ENCODE results near the gene KRTAP17-1. TPM values are rescaled to one million over a fixed set of nuclear protein-coding genes. Genes with fewer than 3 reads are reported as not detected.

The KRTAP17-1 gene
- polyA plus RNA-seq, 1 experiment: not detected

GRCh38 chr17:41315814-41316445, 420 bp upstream of the KRTAP17-1 start:
- Histone ChIP-seq H3K9me3 (ENCODE audit: control insufficient read depth, insufficient read depth, low read length) (peaks cover 6% of the 10 kb centered on the region), H3K27ac (ENCODE audit: low read depth, low read length) (no peak overlapping the region), H3K27me3 (ENCODE audit: control insufficient read depth, insufficient read depth, low read length) (no peaks in the 10 kb centered on the region), H3K4me3 (ENCODE audit: low read depth, low read length) (no peak overlapping the region)
- TF ChIP-seq, protein P1, sequence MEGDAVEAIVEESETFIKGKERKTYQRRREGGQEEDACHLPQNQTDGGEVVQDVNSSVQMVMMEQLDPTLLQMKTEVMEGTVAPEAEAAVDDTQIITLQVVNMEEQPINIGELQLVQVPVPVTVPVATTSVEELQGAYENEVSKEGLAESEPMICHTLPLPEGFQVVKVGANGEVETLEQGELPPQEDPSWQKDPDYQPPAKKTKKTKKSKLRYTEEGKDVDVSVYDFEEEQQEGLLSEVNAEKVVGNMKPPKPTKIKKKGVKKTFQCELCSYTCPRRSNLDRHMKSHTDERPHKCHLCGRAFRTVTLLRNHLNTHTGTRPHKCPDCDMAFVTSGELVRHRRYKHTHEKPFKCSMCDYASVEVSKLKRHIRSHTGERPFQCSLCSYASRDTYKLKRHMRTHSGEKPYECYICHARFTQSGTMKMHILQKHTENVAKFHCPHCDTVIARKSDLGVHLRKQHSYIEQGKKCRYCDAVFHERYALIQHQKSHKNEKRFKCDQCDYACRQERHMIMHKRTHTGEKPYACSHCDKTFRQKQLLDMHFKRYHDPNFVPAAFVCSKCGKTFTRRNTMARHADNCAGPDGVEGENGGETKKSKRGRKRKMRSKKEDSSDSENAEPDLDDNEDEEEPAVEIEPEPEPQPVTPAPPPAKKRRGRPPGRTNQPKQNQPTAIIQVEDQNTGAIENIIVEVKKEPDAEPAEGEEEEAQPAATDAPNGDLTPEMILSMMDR (IDR thresholded peaks at IDR 0.05; ENCODE audit: low read depth, low read length): no peak
- ChIA-PET CTCF (interaction anchor here (1.4 kb wide), 1 partner anchor 14 kb away, joined by 3 read pairs; no protein-coding TSS in a partner anchor), POLR2A (no interaction called here)
- DNase-seq (ENCODE audit: low read depth, low spot score): no peak

GRCh38 chr17:41311111-41311510, 4.4 kb downstream of the KRTAP17-1 start:
- DNase-seq (ENCODE audit: low read depth, low spot score): no peak
- Histone ChIP-seq H3K27ac (ENCODE audit: low read depth, low read length) (no peak overlapping the region), H3K4me3 (ENCODE audit: low read depth, low read length) (no peak overlapping the region), H3K27me3 (ENCODE audit: control insufficient read depth, insufficient read depth, low read length) (peaks cover 2% of the 10 kb centered on the region), H3K9me3 (ENCODE audit: control insufficient read depth, insufficient read depth, low read length) (peaks cover 4% of the 10 kb centered on the region; the same call in 1 of the 2 replicates)
- ChIA-PET POLR2A (no interaction called here), CTCF (no interaction called here)
- TF ChIP-seq, protein P1 (IDR thresholded peaks at IDR 0.05; ENCODE audit: low read depth, low read length): no peak

- POLR2A ChIA-PET: no interaction called here
- Histone ChIP-seq H3K27me3 (ENCODE audit: control insufficient read depth, insufficient read depth, low read length) (peaks cover 2% of the 10 kb centered on the region), H3K4me3 (ENCODE audit: low read depth, low read length) (no peak within 1 kb of the TSS), H3K9me3 (ENCODE audit: control insufficient read depth, insufficient read depth, low read length) (no peaks in the 10 kb centered on the region; the same call in 1 of the 2 replicates), H3K27ac (ENCODE audit: low read depth, low read length) (no peak within 1 kb of the TSS)
- CTCF ChIA-PET: no interaction called here
- no peak for DNase-seq (ENCODE audit: low read depth, low spot score)
- TF ChIP-seq, protein P1 (IDR thresholded peaks at IDR 0.05; ENCODE audit: low read depth, low read length): no peak
Observed at GRCh38 chr17:41308918-41309359, 6.6 kb downstream of the KRTAP17-1 start, which contains the start of gene KRTAP16-1. Gene KRTAP16-1 (minus strand): TSS chr17:41309309. CDS start chr17:41309253, 56 bp downstream.

GRCh38 chr17:41308251-41308917, 7.1 kb downstream of the KRTAP17-1 start:
- DNase-seq (ENCODE audit: low read depth, low spot score): no peak
- Histone ChIP-seq H3K27ac (ENCODE audit: low read depth, low read length) (no peak overlapping the region), H3K4me3 (ENCODE audit: low read depth, low read length) (no peak overlapping the region), H3K9me3 (ENCODE audit: control insufficient read depth, insufficient read depth, low read length) (no peaks in the 10 kb centered on the region; the same call in 1 of the 2 replicates), H3K27me3 (ENCODE audit: control insufficient read depth, insufficient read depth, low read length) (peaks cover 2% of the 10 kb centered on the region)
- POLR2A ChIA-PET: no interaction called here
- CTCF ChIA-PET: no interaction called here
- TF ChIP-seq, protein P1 (IDR thresholded peaks at IDR 0.05; ENCODE audit: low read depth, low read length): no peak

DNA sequence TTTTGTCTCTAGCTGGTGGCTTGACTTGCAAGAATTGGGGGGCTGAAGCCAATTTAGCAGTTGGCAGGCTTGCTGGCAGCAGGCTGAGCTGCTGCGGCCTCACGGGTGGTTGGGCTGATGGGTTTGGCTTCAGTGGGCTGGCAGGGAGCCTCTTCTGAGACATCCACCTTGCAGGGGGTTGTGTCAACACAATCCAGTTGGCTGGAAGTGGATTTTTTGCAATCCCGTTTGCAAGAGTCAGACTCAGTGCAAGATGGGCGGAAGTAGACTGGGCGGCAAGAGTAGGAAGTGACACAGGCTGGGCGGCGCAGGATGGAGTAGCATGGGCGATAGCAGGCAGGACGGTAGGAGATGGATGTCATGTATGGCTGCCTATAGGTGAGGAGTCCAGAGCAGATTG, 7.9 kb downstream of the KRTAP17-1 start:
- Histone ChIP-seq H3K27ac (ENCODE audit: low read depth, low read length) (no peak overlapping the region), H3K27me3 (ENCODE audit: control insufficient read depth, insufficient read depth, low read length) (peaks cover 2% of the 10 kb centered on the region), H3K9me3 (ENCODE audit: control insufficient read depth, insufficient read depth, low read length) (no peaks in the 10 kb centered on the region; the same call in 1 of the 2 replicates), H3K4me3 (ENCODE audit: low read depth, low read length) (no peak overlapping the region)
- CTCF ChIA-PET: interaction anchor here (1.2 kb wide), 1 partner anchor 15 kb away, joined by 6 read pairs; no protein-coding TSS in a partner anchor
- TF ChIP-seq, protein P1 (IDR thresholded peaks at IDR 0.05; ENCODE audit: low read depth, low read length): no peak
- DNase-seq (ENCODE audit: low read depth, low spot score): no peak
- POLR2A ChIA-PET: no interaction called here

Data from AG04450 (cell line).